SW480 (cell line): ENCODE measurements around the gene B3GAT1.
A peak's percentile ranks its signal among the peaks of the same experiment; 100 is the strongest.

ENCODE experiments used
- DNase-seq: peaks from one replicate; pipeline ENCODE4 v3.0.0-alpha.2; 2016; ENCODE audit warnings: low spot score

Gene B3GAT1

DNA sequence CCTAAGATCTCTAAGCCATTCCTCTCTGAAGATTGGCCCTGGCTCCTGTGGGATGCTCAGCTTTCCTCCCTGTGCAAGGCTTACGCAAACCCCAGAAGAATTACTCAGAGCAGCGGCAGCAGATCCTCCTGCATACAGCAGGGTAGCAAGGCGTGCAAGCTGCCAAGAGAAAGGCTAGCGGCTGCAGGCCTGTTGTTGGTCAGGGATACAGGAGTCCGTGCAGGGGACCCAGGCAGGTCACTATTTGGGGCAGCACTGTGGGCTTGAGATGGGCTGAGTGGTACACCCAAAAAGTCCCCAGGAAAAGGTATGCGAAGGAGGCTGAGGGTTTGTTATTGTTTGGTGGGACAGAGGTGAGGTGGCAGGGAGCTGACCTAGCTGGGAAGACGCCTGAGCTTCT, 78.7 kb downstream of the B3GAT1 start:
- DNase-seq, result no peak

DNA sequence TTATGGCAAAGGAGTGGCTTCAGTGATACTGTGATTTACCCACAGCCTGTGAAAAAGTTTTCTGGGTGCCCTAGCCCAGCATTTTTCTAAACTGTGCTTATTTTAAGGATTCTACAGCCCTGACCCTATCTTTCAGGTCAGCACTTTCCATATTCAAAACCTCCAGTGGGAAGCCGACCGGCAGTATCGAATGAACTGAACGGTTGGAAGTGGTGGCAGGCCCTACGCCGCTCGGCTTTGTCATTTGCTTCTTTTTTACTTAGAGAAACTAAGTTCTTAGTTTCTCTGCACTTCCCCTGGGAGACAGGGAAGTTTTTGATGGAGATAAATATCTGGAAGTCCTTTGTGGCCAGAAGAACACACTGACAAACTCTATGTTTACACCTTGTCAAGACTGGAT, 79.3 kb downstream of the B3GAT1 start:
- DNase-seq, result no peak

DNA sequence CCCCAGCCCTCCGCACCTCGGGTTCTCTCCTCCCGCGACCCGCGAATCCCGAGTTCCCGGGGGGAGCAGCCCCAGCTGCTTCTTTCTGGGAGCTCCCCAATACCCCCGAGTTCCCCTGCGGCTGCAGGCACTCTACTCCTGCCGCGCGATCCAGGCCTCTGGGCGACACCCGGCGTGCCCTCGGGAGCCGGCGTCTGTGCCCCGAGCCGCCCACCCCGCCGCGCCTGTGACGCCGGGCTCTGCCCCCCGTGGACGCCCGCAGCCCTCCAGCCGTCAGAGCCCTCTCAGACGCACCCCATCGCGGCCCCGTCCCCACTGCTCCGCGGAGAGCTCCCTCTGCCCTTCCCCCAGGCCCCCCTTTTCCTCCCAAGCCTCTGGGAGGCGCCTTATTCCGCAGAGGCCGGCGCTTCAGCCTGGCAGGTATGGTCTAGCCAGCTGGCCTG, 79.8 kb downstream of the B3GAT1 start:
- peak; percentile 9 for DNase-seq

DNA sequence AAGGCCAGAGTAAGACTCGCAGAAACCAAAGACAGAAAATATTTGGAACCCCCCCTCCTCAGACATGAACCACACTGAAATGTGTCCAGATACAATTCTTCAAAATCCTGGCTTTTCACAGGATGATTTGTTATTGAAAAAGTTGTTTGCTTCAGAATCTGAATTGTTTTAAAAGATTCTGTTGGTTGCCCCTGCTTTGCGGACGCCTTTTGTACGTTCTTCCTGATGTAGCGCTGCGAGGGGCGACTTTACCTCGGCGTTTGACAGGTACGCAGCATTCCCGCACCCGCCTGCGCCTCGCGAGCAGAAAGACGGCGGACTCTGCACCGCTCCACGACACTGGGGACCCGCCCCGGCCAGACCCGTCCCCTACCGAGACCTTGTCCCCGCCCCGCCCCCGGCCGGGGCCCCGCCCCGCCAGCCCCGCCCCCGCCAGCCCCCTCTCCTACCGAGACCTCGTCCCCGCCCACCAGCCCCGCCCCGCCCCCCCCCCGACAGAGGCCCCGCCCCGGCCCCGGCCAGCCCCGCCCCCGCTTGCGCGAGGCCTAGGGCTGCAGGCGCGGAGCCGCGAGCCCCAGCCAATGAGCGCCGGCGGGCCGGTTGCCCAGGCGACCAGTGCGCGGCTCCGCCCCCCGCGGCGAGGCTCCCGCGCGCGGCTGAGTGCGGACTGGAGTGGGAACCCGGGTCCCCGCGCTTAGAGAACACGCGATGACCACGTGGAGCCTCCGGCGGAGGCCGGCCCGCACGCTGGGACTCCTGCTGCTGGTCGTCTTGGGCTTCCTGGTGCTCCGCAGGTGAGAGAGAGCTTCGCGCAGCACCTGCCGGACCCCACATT, 80.5 kb downstream of the B3GAT1 start, which contains the start of gene GLB1L2:
GLB1L2 (plus strand) TSS at position 635 of the 835 bp plus-strand sequence; CDS start at position 709, 74 bp downstream.
- peak; percentile 71 for DNase-seq

DNA sequence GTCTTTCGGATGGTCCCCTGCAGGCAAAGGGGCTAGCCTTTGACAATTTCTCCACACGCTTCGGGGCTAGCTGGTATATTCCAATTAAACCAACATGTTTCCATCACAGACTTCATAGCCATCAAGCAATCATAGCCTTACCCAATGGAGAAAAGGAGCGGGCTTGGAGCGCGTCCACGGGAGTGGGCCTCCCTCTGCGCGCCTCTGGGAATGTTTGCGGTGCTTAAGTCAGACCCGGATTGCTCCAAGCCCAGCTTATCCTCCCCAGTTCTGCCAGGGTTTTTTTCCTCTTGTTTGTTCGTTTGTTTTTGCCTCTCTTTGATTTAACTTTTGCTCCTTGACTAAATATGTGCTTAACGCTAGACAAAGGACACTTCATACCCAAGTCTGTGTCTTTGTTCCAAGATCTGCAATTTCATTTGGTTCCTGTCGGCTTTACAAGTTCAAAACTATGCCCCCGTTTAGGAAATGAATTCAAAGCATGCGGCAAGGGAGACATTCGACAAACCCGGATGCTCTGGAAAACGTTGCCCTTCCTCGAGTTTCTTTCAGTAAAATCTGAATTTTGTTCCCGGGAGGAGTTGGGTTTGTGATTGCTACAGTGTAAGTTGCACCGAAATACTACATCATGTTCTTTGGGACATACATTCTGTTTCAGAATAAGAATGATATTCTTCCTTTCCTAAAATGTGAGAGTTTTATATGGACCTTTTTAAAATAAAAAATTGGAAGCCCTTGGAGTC, 81.3 kb downstream of the B3GAT1 start:
- no peak for DNase-seq
